K562 (cell line): ENCODE results near the gene GABARAP. TPM values are rescaled to one million over a fixed set of nuclear protein-coding genes. Genes with fewer than 3 reads are reported as not detected.
A peak's percentile ranks its signal among the peaks of the same experiment; 100 is the strongest.

Experiments
- ATAC-seq: fragments of 200-7000 bp; cut with Tn5 transposase; 3 replicates; pipeline ENCODE4 v1.9.1; 2020; ENCODE audit warnings: moderate library complexity
- BruUV-seq: library from RNA; stranded (reverse); fragments of 400-500 nt; replicated peaks from 2 replicates; lab custom pipeline; 2021; lab: Mats Ljungman, UMichigan
- CTCF ChIA-PET: fragments of 300-600 bp; formaldehyde crosslinking; extraction: SDS; loops from one replicate; lab custom pipeline; 2021; ENCODE audit warnings: low intra/inter-chr PET ratio; lab: Yijun Ruan, JAX
- POLR2A ChIA-PET: fragments of 300-600, 350-650 bp; sonication (Branson Sonifier 250); formaldehyde crosslinking; extraction: SDS; loops from one replicate; lab custom pipeline; 2021; ENCODE audit warnings: antibody characterized with exemption, inconsistent platforms; lab: Yijun Ruan, JAX
- DNase-seq, 4 experiments: peaks; one replicate each; pipeline versions ENCODE4 v3.0.0 to v3.0.0-alpha.2; 2011 to 2018; ENCODE audit warnings: low spot score in 3 of 4, mixed read lengths in 3 of 4; ENCODE audit errors: extremely low read depth in 1 of 4
- FAIRE-seq: peaks from 2 replicates; lab custom pipeline; 2011; peaks lifted over from hg19 to GRCh38; lab: Jason Lieb, UNC
- H2AFZ ChIP-seq: 2 replicates; pipeline ENCODE4 v1.6.0; 2011; ENCODE audit warnings: low read depth, low read length, control low read depth, inconsistent platforms
- H3K27ac ChIP-seq: fragments of 200-600 bp; 3 replicates; pipeline ENCODE4 v1.8.0; 2011; ENCODE audit warnings: low read depth, mild to moderate bottlenecking, control low read depth, inconsistent platforms, low read length, moderate library complexity, mixed read lengths; ENCODE audit errors: extremely low read depth
- H3K27me3 ChIP-seq, 2 experiments: fragments of 300-600 bp in 1 of 2; 2 replicates in 1 of 2; 3 replicates in 1 of 2; pipeline versions ENCODE4 v1.6.0 to v1.8.0; 2011; ENCODE audit warnings: inconsistent platforms in 2 of 2, low read length in 2 of 2, mild to moderate bottlenecking in 1 of 2, mixed read lengths in 1 of 2, moderate library complexity in 1 of 2; ENCODE audit not compliant: control insufficient read depth in 2 of 2, insufficient read depth in 2 of 2
- H3K36me3 ChIP-seq: fragments of 300-600 bp; 3 replicates; pipeline ENCODE4 v1.8.0; 2011; ENCODE audit warnings: mild to moderate bottlenecking, low read length, inconsistent platforms; ENCODE audit not compliant: control insufficient read depth, insufficient read depth
- H3K4me1 ChIP-seq, 2 experiments: fragments of 200-600 bp in 1 of 2; replicated peaks in 1 of 2; 2 replicates in 1 of 2; 3 replicates in 1 of 2; pipeline versions ENCODE4 v1.5.1 to v1.8.0; 2011; ENCODE audit warnings: inconsistent platforms in 2 of 2, low read length in 2 of 2, mild to moderate bottlenecking in 1 of 2, mixed read lengths in 1 of 2, moderate library complexity in 1 of 2; ENCODE audit not compliant: control insufficient read depth in 2 of 2, insufficient read depth in 2 of 2
- H3K4me2 ChIP-seq: 2 replicates; pipeline ENCODE4 v1.6.1; 2011; ENCODE audit warnings: low read length, control low read depth, inconsistent platforms, mixed read lengths; ENCODE audit not compliant: insufficient read depth
- H3K4me3 ChIP-seq: fragments of 200-600 bp; sonication (generic), shearing (Covaris generic); 2 replicates; pipeline ENCODE4 v1.5.1; 2016; ENCODE audit warnings: control low read depth, inconsistent platforms
- H3K79me2 ChIP-seq: fragments of 200-600 bp; 3 replicates; pipeline ENCODE4 v1.8.0; 2011; ENCODE audit warnings: low read length, inconsistent platforms; ENCODE audit not compliant: control insufficient read depth, insufficient read depth
- H3K9ac ChIP-seq, 2 experiments: 2 replicates each; pipeline versions ENCODE4 v1.6.0 to v1.6.1; 2011; ENCODE audit warnings: low read depth in 2 of 2, low read length in 2 of 2, control low read depth in 1 of 2, inconsistent platforms in 1 of 2, mild to moderate bottlenecking in 1 of 2, mixed read lengths in 1 of 2; ENCODE audit not compliant: insufficient read depth in 1 of 2
- H3K9me1 ChIP-seq: one replicate; pipeline ENCODE4 v1.6.0; 2011; ENCODE audit warnings: inconsistent platforms, mild to moderate bottlenecking, low read length, moderate library complexity; ENCODE audit not compliant: control insufficient read depth, insufficient read depth
- H3K9me3 ChIP-seq: replicated peaks from 2 replicates; pipeline ENCODE4 v1.5.1; 2011; ENCODE audit warnings: low read depth, low read length, inconsistent platforms; ENCODE audit not compliant: control insufficient read depth, insufficient read depth
- H4K20me1 ChIP-seq: replicated peaks from 2 replicates; pipeline ENCODE4 v1.6.1; 2011; ENCODE audit warnings: low read length, inconsistent platforms, mixed read lengths; ENCODE audit not compliant: control insufficient read depth, insufficient read depth
- SUPT5H ChIP-seq: fragments of 450-650 bp; IDR thresholded peaks from 2 replicates; pipeline ENCODE4 v1.6.1; 2016
- THAP12 ChIP-seq: fragments of 250-450 bp; sonication (Bioruptor Pico); IDR thresholded peaks from 2 replicates; pipeline ENCODE4 v1.9.0; 2021; ENCODE audit warnings: mild to moderate bottlenecking, inconsistent platforms
- ZNF277 ChIP-seq: fragments of 250-450 bp; sonication (Bioruptor Pico); IDR thresholded peaks from 2 replicates; pipeline ENCODE4 v1.8.0; 2022; ENCODE audit warnings: inconsistent platforms, mild to moderate bottlenecking, moderate library complexity, borderline replicate concordance
- ZNF436 ChIP-seq: fragments of 250-450, 450-650 bp; sonication (Bioruptor Pico); formaldehyde crosslinking; IDR thresholded peaks from 2 replicates; pipeline ENCODE4 v1.7.0; 2020; ENCODE audit warnings: mild to moderate bottlenecking
- ZNF586 ChIP-seq: fragments of 450-650 bp; formaldehyde crosslinking; conservative IDR thresholded peaks from 2 replicates; pipeline ENCODE4 v1.4.0; 2020; ENCODE audit warnings: mild to moderate bottlenecking, moderate library complexity
- ZNF589 ChIP-seq: fragments of 200-800 bp; sonication (Bioruptor generic); IDR thresholded peaks from 2 replicates; pipeline ENCODE4 v1.6.1; 2016; ENCODE audit warnings: low read depth, missing genetic modification characterization, missing compliant biosample characterization
- ZNF717 ChIP-seq: fragments of 250-450 bp; sonication (Bioruptor Pico); IDR thresholded peaks from 2 replicates; pipeline ENCODE4 v1.5.0; 2021
- WGBS: fragments of 100-300 bp; shearing (Covaris generic); methylation state at CpG from one replicate; pipeline ENCODE4 v1.1.6; 2016; ENCODE audit warnings: low coverage, mixed read lengths; ENCODE audit not compliant: insufficient coverage; ENCODE audit errors: missing lambda C conversion rate; 5-methylcytosine and 5-hydroxymethylcytosine counted together
- in situ Hi-C: fragments of 300-500 bp; cut with MboI; formaldehyde crosslinking; loops from 4 replicates; pipeline ENCODE4 v1.15.0; 2018; ENCODE audit warnings: inconsistent platforms, mixed read lengths
- intact Hi-C: fragments of 100-400 bp; cut with micrococcal nuclease; formaldehyde crosslinking; loops from 2 replicates; pipeline ENCODE4 v1.14.2; 2022
- polyA plus RNA-seq, 8 experiments: library from polyadenylated mRNA; depleted of rRNA in 4 of 8; stranded (reverse) in 5 of 8; unstranded in 3 of 8; fragments of >200 nt; fragmentation: Nextera tagmentation in 2 of 8; fragmentation: Illumina TruSeq in 1 of 8; extraction: Ambion mirVana in 2 of 8; extraction: Trizol in 1 of 8; gene quantifications; 2 replicates each; pipeline versions ENCODE4 v1.2.1 to v1.2.3, GENCODE V29; 2011 to 2014; ENCODE audit warnings: inconsistent platforms in 1 of 8, missing spikeins in 1 of 8
- total RNA-seq, 7 experiments: library from RNA; depleted of rRNA in 6 of 7; stranded (reverse); fragments of >200 nt in 6 of 7; fragmentation: Illumina TruSeq in 2 of 7; extraction: Trizol in 2 of 7; gene quantifications; 2 replicates each; pipeline versions ENCODE4 v1.2.1 to v1.2.3, GENCODE V29; 2011 to 2021; ENCODE audit warnings: low replicate concordance in 1 of 7

Gene GABARAP
- total and polyA plus RNA-seq, 9 of the 15 experiments (the other 6 are each of a cell fraction or from before 2014, with no cell fraction given), result 47.5 to 373 (median 152) TPM

- TF ChIP-seq ZNF277 (CRISPR knock-in tag) (no peak), ZNF717 (CRISPR knock-in tag) (no peak), THAP12 (CRISPR knock-in tag) (no peak), ZNF436 (CRISPR knock-in tag) (no peak)
These were observed 18.6 kb upstream of the GABARAP start (continued) for GRCh38 chr17:7260651-7261378.

- BruUV-seq, result no TSS peak
- no peak for FAIRE-seq
- WGBS, result 100% methylated on average over 2 of the region's 4 CpGs
- Histone ChIP-seq H3K79me2 (no peaks in the 10 kb centered on the region), H3K27me3 (no peaks in the 10 kb centered on the region), H3K4me1 (peaks cover 10 to 35% of the 10 kb centered on the region in 2 experiments; a peak in 4 of 5 replicates), H3K9ac (no peak overlapping the region; a peak in 1 of 4 replicates), H4K20me1 (no peaks in the 10 kb centered on the region), H2AFZ (no peak overlapping the region), H3K9me1 (no peaks in the 10 kb centered on the region)
- POLR2A ChIA-PET, result interaction anchor here (0.6 to 1.6 kb wide), 4 partner anchors 9 to 651 kb away, joined by 3 to 10 read pairs (median 4); partner anchors contain the start of genes CTDNEP1 and GABARAP
- in situ Hi-C loops, result no loop called here
- no peak for TF ChIP-seq ZNF589
- 0 out of 2 replicates have a peak, but pooled peaks have one; percentile 46 for TF ChIP-seq SUPT5H
- TF ChIP-seq ZNF586 (CRISPR knock-in tag), result no peak
- TF ChIP-seq, all 486 proteins: peak for 1
- no peak overlapping the region for H3K27ac ChIP-seq
- CTCF ChIA-PET, result no interaction called here
- H3K4me2 ChIP-seq, result no peak overlapping the region
- ATAC-seq (no peak), DNase-seq (no peak)
- intact Hi-C loops, result no loop called here
- H3K36me3 ChIP-seq, result peaks cover 47% of the 10 kb centered on the region; the same call in 2 of the 3 replicates
- no peaks in the 10 kb centered on the region for H3K9me3 ChIP-seq
- no peak overlapping the region for H3K4me3 ChIP-seq
These were observed 17.9 kb upstream of the GABARAP start for GRCh38 chr17:7260151-7260550.
